GM21576 (cell line): ENCODE data around the gene RNASEL.

ENCODE experiments used
- ATAC-seq: cut with Tn5 transposase; IDR thresholded peaks from one replicate; pipeline ENCODE4 v1.9.1; 2021; ENCODE audit warnings: mild to moderate bottlenecking, moderate library complexity; ENCODE audit not compliant: unreplicated experiment

Gene RNASEL

GRCh38 chr1:182601416-182601786 lies 12.3 kb upstream of the RNASEL start:
- no peak for ATAC-seq

DNA sequence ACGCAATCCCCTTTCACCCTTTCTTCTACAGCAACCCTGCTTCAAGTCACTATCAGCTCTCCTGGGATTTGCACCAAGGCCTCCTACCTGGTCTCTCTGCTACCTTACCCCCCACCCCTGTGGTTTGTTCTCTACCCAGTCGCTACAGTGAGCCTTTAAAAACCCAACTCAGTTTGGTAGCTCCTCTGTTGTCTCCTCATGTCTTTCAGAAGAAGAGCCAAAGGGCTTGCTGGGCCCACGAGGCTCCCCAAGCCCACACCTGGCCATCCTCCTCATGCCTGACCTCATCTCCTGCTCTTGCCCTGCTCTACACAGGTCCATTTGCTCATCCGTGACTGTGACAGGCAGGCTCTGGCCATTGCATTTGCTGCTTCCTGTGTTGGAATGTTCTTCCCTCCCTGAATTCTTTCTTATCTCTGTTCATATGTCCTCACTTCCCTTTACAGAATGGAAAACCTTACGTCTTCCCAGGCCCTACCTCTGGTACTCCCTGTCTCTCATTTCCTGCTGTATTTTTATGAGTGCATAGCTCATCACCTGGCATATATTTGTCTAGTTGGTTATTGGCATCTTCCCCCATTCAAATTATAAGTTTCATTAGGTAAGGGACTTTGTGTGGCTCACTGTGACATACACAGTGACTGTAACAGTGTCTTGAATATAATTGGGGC lies 11.8 kb upstream of the RNASEL start:
- ATAC-seq: no peak

DNA sequence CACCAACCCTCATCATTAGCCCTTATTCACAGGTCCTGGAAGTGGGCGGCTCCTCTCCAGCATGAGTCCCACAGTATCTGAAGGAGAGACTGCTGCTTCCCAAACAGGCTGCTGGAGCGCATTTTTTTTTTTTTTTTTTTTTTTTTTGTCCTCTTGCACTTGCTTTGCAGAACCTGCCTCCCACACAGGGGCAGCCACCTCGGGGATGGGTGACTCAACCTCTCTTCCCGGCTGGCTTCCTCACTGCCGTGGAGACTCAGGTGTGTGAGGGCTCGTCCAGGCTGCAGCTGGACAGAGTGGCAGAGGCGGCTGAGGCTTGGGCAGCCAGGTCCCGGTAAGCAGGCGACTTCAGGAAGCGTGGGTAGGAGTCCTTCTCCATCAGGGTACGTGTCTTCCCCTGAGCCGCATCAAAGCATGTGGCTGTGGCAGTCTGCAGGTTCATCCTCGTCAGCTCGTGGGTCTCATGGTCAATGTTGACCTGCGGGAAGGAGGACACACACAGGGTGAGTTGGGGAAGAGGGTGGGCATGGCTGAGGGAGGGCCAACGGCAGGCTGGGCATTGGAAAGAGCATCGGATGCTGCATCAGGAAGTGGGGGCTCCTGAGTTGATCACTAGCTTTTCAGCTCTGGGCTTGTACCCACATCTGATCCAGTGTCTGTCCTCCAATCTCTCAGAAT lies 11.1 kb upstream of the RNASEL start:
- no peak for ATAC-seq

- ATAC-seq: no peak
Measured at GRCh38 chr1:182599339-182599738, 10.3 kb upstream of the RNASEL start.

DNA sequence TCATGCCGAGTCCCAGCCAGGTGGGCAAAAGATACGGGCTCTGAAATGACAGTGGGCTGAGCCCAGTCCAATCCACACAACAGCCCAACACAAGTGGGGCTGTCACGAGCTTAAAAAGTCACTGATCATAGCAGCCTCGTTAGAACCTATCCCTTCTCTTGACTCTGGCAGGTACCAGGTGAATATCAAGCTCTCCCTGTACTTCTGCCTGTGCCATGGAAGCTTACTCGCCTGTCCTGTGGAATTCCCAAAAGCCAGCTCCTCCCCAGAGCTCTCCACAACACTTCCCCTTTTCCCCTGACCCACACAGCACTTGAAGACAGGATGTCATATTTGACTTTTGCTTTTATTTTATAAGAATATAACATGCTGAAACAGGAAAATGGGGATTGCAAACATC lies 9.2 kb upstream of the RNASEL start:
- no peak for ATAC-seq

- ATAC-seq: no peak
Measured at GRCh38 chr1:182596934-182597333, 7.9 kb upstream of the RNASEL start.

DNA sequence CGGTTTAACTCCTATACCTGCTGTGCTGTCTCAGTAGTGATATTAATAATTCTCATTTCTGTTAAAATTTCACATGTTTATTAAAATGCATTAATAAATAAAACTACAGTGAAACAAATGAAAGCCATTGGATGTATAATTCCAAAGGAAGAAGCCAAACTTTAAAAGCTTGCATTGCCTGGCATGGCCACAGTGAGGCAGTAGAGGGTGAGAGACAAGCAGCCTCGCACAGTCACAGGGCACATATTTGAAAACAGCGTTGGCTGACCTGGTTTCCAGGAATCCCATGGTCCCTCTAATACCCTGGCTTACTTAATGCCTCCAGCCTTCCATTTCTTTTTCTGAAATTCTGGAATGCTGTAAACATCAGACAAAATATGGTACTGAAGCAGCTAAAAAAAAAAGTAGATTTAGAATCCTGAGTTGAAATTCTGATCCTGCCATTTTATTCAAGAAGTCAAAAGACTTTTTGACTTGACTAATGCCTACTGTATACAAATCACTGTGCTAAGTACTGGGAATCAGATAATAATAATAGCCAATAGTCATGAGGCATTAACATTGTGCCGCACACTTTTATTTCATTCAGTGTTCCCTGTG lies 6.7 kb upstream of the RNASEL start:
- ATAC-seq: no peak

GRCh38 chr1:182589931-182590330 lies 875 bp upstream of the RNASEL start:
- no peak for ATAC-seq

DNA sequence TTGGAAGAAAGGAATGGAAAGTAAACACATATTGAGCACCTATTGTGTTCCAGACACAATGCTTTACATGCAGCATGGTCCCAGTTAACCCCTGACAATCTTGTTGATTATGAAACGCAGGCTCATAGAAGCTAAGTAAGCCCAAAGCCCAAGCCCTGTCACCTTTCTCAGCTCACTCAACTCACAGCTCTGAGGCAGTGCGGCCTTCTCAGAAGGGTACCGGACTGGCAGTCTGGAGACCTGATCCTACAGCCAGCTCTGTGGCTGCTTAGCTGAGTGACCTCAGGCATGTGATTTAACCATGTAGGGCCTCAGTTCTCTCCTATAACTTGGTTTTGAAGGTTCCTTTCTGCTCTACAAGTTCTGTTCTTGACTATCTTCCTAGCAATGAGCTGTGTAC lies 464 bp upstream of the RNASEL start:
- ATAC-seq: no peak

DNA sequence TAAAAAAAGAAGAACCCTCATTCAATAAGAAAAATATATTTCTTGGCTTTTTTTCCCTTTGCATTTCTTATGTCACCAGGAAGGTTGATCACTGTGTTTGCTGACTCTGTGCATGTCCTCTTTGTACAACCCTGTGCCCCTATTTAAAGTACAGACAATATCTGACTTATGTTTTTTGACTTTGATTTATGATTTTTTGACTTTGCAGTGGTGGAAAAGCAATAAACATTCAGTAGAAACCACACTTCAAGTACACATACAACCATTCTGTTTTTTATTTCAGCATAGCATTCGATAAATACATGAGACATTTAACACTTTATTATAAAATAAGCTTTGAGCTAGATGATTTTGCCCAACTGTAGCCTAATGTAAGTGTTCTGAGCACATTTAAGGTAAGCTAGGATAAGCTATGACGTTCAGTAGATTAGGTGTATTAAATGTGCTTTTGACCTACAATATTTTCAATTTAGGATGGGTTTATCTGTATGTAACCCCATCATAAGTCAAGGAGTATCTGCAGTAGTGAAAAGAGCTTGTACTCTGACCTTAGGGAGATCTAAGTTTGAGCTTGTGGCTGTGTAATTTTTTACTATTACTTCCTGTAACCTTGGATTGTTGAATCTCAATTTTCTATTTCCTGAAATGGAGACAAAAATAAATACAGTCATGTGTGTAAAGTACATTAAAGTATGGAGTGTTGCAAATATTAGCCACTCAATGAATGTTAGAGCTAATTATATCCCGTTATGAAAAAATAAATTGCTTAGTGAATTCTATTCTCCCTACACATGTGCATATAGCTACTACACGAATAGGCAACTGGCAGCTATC lies 1.2 kb downstream of the RNASEL start:
- no peak for ATAC-seq

GRCh38 chr1:182587093-182587492 lies 2.0 kb downstream of the RNASEL start:
- no peak for ATAC-seq

GRCh38 chr1:182586380-182586779 lies 2.7 kb downstream of the RNASEL start:
- ATAC-seq: no peak

DNA sequence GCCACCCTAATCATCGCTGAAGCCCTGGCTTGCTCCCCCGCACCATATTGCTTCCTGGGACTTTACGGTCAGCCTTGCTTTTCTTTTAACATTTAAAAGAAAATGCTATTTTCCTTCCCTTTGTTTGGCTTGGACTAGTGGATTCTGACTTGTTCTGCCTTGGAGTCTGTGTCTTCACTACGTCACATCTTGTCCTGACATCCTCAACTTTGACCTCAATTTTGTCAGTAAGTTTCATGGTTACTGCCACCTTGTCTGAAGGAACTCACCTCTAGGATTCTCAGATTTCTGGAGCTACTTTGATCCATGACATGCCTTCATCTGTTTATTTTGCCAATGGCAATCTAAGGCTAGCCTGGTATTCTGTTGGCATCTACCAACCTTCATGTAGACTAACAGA lies 4.3 kb downstream of the RNASEL start:
- ATAC-seq: no peak

DNA sequence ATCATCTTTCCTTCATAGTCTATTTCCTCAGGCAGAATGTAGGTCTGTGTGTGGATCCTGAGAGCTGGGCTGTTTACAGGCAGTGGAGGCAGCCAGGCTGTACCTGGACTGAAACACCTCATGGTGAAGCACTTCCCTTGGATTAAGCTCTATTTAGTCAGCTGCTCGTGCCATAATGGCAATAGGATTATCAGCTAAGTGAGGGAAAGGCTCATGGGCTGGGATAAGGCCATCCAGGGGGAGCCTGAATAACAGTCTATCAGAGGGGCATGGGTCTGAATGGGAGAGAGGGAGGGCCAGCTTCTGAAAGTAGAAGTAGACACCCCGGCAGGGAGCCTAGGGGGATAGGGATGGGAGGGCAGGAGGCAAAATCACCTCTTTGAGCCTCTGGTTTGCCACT lies 8.3 kb downstream of the RNASEL start:
- ATAC-seq: no peak

DNA sequence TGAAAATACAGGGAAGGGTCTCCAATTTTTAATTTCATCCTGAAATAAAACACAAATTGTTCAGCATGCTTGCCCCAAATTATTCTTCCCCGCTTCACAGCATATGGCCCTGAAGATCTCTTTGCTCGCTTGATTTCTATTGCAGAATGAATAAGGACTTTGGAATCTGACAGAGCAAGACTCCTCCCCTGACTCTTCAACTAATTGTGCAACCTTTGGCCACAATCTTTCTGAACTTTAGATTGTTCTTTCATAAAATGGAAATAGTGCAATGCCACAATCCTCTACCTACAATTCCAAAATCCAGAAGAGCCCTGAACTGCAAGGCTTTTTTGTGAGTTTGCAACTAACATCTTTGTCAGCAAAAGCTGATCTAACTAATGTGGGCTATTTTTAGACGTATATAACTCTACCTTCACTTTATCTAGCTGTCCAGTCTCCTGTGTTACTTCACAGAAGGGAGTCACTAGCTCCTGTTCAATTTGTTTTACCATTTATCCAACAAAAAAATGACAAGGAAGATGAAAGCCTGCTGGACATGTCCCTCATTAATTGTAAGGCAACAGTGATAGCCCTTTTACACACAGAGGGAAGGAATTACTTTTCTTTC lies 13.4 kb downstream of the RNASEL start:
- ATAC-seq: no peak

DNA sequence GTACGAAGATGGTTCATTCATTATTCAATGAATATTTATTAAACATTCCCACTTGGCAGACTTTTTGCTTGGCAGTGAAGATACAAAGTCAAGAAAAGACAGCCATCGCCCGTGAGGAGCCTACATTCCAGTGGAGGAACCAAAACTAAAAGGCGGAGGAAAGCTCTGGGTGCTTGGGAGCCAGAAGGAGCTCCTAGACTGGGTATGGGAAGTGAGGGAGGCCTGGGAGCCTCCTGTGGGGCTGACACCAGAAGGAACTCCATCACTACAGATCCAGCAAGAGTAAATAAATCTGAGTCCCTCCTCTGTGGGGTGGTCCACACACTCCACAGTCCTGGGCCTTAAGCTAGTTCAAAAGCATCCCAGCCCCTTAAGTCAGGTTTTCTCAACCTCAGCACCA lies 14.9 kb downstream of the RNASEL start:
- no peak for ATAC-seq

DNA sequence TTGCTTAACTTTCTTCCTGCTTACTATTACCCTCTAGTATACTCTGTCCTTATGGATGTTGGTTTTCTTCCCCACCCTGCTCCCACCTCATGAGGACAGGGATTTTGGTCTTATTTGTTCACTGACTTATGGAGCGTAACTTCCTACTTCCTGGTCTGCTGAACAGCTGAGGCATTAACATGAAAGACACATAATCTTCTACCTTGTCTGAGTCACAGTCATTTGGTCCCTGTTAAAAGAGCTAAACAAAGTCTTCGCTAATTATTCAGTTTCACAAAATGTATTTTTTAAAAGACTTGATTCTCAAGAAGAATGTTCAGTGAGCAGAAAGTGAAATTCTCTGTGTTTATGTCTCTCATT lies 18.5 kb downstream of the RNASEL start:
- ATAC-seq: no peak

DNA sequence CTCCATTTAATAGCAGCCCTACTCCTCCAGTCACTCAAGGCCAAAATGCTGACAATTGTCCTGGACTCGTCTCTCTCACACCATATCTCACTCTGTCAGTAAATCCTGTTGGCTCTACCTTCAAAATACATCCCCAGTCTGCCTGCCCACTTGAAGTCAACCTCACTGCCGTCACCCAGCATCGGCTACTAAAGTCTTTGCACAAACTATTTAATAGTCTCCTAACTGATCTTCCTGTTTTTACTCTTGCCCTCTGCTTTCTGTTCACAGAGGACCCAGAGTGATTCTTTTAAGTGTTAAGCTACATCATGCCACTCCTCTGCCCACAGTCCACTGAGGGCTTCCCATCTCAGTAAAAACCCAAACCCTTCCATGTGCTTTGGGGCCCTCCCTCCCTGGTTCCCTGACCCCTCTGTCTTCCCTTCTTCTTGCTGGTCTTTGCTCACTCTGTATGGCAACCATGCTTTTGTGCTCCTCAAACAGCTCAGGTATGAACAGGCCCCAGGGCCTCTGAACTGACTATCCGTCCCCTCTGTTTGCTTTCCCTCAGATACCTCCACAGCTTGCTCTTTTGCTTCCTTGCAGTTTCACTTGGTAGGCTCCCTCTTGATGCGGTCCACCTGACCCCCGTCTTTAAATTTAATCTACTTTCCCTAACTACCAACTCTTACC lies 19.0 kb downstream of the RNASEL start:
- ATAC-seq: no peak

GRCh38 chr1:182568647-182569284 lies 20.3 kb downstream of the RNASEL start:
- ATAC-seq: no peak

DNA sequence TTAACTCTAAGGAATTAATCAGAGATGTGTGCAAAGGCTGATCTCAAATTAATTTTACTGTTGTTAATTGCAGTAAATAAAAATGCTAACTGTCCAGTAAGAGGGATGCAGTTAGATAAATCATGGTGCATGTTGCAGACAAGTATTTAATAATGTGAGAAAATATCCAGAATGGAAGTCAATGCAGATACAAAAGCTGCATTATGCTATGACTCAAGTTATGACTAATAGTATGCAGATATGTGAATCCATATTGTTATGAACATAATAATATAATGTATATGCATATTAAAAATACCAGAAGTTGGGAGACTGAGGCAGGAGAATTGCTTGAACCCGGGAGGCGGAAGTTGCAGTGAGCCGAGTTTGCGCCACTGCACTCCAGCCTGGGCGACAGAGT lies 21.4 kb downstream of the RNASEL start:
- ATAC-seq: no peak
